T-helper 1 cell treated with Interleukin-12 subunit alpha and Interleukin-12 subunit beta and Interleukin-4 antibody, amounts not matched to agents 30 μg/mL and 1 μg/mL, for 36 hours (primary cell): ENCODE results near the gene LCN15.
"Not testable (repeated sequence)": the region's sequence is repeated elsewhere in the genome, so short reads cannot be mapped to it uniquely, and the experiment has no call there.

Experiments used
- H3K27ac Mint-ChIP-seq: one replicate; pipeline ENCODE4 v1.8.0; 2021; ENCODE audit warnings: mild to moderate bottlenecking, mixed read lengths
- H3K27me3 Mint-ChIP-seq: one replicate; pipeline ENCODE4 v1.8.0; 2021; ENCODE audit warnings: low read depth, mixed read lengths
- H3K36me3 Mint-ChIP-seq: one replicate; pipeline ENCODE4 v1.8.0; 2021; ENCODE audit warnings: low read depth, mixed read lengths
- H3K4me1 Mint-ChIP-seq: one replicate; pipeline ENCODE4 v1.8.0; 2021; ENCODE audit warnings: low read depth, mixed read lengths
- H3K4me3 Mint-ChIP-seq: one replicate; pipeline ENCODE4 v1.8.0; 2021; ENCODE audit warnings: mild to moderate bottlenecking, moderate library complexity, mixed read lengths
- H3K9me3 Mint-ChIP-seq: one replicate; pipeline ENCODE4 v1.8.0; 2021; ENCODE audit warnings: mixed read lengths

LCN15 gene

DNA sequence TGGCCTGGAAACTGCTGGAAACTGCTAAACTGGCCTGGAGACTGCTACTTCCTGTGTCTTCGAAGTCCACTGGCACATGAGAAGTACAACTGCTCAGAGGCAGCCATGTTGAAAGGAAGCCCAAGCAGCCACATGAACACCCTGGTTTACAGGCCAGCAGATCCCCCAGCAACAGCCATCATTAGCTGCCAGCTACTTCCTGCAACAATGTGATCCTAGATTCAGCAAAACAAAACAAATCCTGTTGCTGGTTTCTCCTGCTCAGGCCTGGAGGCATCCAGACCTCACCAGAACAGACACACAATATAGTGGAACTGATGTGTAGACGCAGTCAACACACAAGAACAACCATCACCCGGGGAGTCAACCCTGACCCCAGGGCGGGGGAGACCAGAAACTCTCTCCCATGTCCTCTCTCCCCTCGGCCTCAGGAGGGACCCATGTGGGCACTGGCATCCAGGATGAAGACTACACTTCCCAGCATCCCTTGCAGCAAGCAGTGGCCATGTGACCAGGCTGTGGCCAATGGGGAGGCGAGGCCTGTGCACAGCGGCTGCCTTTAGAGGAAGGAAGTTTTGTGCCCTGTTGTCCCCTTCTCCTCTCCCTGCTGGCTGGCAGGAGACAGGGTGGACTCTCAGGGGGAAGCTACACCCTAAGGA lies 9.2 kb upstream of the LCN15 start:
- no peaks in the 10 kb centered on the region for H3K4me1 Mint-ChIP-seq
- H3K27ac Mint-ChIP-seq, result no peak overlapping the region
- peaks cover 10% of the 10 kb centered on the region for H3K9me3 Mint-ChIP-seq
- H3K27me3 Mint-ChIP-seq, result peaks cover 12% of the 10 kb centered on the region
- no peak overlapping the region for H3K4me3 Mint-ChIP-seq
- H3K36me3 Mint-ChIP-seq, result no peaks in the 10 kb centered on the region

DNA sequence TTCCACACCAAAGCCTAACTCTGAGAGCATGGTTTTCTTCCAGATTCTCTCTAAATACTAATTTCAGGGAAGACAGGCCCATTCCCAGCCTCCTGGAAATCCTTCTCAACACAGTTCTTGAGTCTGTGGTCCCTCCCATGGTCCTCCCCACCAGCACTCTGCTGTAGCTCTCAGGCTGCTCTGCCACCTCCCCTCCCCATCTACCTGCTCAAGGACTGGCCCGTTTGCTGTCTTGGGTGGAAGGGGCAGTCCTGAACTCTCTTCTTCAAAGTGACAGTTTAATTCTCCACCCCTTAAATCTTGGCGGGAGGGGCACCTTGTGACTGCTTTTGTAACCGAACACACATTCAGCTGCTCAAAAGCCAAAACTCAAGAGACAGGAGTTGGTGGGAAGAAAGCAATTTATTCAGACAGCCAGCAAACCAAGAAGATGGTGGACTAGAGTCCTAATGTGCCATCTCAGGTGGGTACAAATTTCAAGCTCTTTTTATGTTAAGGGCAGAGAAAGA lies 7.6 kb upstream of the LCN15 start:
- Mint-ChIP-seq H3K27ac (no peak overlapping the region), H3K4me1 (peaks cover under 1% of the 10 kb centered on the region), H3K9me3 (peaks cover 10% of the 10 kb centered on the region), H3K27me3 (peaks cover 6% of the 10 kb centered on the region), H3K4me3 (no peak overlapping the region), H3K36me3 (no peaks in the 10 kb centered on the region)

DNA sequence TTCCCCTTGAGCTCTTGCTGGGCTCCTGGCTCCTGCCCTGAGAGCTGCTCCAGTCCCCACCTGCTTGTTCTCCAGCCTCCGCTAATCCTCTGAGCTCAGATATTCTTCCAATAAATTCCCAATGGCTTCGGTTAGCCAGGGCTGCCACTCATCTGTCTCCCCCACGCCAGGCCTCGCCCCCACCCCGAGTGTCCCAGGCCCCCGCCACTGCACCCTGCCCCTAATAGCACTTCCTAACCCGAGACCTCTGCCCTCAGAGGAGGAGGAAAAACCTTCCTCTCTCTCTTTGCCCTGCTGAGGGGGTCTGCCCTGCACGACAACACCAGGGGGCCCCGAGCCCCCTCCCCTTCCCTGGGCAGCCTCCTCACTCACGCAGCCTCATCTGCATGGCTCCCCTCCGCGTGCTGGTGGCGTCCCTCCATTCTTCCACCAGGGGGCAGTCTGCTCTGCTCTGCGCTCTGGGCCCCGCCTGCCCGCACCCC lies 5.4 kb upstream of the LCN15 start:
- Mint-ChIP-seq H3K4me1 (peaks cover 7% of the 10 kb centered on the region), H3K4me3 (no peak overlapping the region), H3K27ac (no peak overlapping the region), H3K27me3 (peaks cover 4% of the 10 kb centered on the region), H3K9me3 (peaks cover 10% of the 10 kb centered on the region), H3K36me3 (no peaks in the 10 kb centered on the region)

DNA sequence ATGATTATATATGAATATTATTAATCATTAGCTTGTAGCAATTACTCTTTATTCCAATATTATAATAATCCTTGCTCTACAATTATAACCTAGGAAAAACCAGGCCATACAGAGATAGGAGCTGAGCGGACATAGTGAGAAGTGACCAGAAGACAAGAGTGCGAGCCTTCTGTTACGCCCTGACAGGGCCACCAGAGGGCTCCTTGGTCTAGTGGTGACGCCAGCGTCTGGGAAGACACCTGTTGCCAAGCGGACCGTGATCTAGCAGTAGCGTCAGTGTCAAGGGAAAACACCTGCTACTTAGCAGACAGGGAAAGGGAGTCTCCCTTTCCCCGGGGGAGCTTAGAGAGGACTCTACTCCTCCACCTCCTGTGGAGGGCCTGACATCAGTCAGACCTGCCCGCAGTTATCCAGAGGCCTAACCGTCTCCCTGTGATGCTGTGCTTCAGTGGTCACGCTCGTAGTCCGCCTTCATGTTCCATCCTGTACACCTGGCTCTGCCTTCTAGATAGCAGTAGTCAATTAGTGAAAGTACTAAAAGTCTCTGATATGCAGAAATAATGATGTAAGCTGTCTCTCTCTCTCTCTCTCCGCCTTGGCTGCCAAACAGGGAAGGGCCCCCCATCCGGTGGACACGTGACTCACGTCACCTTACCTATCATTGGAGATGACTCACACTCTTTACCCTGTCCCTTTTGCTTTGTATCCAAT lies 2.2 kb upstream of the LCN15 start:
- not testable (repeated sequence) for H3K36me3 Mint-ChIP-seq, H3K9me3 Mint-ChIP-seq, H3K27me3 Mint-ChIP-seq, H3K4me1 Mint-ChIP-seq, H3K27ac Mint-ChIP-seq, H3K4me3 Mint-ChIP-seq

DNA sequence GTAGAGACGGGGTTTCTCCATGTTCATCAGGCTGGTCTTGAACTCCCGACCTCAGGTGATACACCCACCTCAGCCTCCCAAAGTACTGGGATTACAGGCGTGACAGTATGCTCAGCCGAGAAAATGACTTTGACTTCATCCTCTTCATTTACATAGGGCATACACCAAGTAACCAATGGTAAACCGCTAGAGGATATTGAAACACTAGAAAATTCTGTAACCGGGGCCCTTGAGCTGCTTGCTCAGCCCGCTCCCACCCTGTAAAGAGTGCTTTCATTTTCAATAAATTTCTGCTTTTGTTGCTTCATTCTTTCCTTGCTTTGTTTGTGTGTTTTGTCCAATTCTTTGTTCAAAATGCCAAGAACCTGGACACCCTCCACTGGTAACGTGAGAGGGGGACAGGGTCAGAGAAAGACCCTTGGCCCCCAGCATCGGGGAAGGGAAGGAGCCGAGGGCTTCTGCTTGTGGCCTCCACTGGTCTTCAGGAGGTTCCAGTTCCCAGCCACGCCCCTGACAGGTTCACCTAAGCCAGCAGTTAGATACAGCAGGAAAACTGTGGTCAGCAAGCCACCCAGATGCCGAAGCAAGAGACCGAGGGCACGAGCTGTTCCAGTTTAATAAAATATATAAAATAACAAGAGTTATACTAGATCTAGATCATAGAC lies 1.6 kb upstream of the LCN15 start:
- not testable (repeated sequence) for H3K36me3 Mint-ChIP-seq, H3K9me3 Mint-ChIP-seq, H3K4me1 Mint-ChIP-seq, H3K27ac Mint-ChIP-seq, H3K27me3 Mint-ChIP-seq, H3K4me3 Mint-ChIP-seq

DNA sequence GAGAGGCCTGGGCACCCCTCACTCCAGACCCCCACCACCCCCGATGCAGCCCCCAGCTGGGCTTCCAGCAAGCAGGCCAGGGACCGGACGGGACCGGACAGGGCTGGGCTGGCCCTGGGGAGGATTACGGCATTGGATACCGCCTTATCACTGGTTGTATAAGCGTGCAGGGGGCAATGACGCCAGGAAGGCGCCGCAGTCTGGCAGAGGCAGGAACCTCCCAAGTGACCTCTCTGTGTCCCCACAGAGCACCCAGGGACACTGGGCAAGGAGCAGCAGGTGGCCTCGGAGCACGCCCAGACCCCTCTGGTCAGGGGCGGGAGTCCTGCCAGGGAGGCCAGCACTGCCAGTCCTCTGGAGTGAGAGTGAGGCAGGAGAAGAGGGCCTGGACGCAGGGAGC lies 723 bp upstream of the LCN15 start:
- Mint-ChIP-seq H3K4me3 (no peak overlapping the region), H3K36me3 (no peaks in the 10 kb centered on the region), H3K27ac (no peak overlapping the region), H3K9me3 (no peaks in the 10 kb centered on the region), H3K27me3 (peaks cover 4% of the 10 kb centered on the region), H3K4me1 (peaks cover 7% of the 10 kb centered on the region)

DNA sequence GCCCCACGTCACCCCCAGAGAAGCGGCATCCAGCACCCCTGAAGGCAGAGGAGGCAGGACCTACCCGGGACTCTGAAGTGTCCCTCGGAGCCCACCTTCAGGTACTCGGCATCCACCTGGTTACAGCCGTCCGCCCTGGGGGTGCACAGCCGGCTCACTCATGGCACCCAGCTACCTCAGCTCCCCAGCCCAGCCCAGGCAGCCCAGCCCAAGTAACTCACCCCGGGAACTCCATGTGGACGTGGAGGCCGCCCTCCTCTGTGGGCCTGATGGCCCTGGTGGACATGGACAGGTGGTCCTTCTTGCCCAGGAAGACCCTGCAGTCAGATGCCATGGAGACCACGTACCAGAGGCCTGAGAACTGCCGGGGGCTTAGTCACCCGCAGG lies 676 bp downstream of the LCN15 start:
- no peak overlapping the region for H3K4me3 Mint-ChIP-seq
- peaks cover 4% of the 10 kb centered on the region for H3K27me3 Mint-ChIP-seq
- H3K9me3 Mint-ChIP-seq, result no peaks in the 10 kb centered on the region
- no peaks in the 10 kb centered on the region for H3K36me3 Mint-ChIP-seq
- H3K4me1 Mint-ChIP-seq, result peaks cover 7% of the 10 kb centered on the region
- H3K27ac Mint-ChIP-seq, result no peak overlapping the region

DNA sequence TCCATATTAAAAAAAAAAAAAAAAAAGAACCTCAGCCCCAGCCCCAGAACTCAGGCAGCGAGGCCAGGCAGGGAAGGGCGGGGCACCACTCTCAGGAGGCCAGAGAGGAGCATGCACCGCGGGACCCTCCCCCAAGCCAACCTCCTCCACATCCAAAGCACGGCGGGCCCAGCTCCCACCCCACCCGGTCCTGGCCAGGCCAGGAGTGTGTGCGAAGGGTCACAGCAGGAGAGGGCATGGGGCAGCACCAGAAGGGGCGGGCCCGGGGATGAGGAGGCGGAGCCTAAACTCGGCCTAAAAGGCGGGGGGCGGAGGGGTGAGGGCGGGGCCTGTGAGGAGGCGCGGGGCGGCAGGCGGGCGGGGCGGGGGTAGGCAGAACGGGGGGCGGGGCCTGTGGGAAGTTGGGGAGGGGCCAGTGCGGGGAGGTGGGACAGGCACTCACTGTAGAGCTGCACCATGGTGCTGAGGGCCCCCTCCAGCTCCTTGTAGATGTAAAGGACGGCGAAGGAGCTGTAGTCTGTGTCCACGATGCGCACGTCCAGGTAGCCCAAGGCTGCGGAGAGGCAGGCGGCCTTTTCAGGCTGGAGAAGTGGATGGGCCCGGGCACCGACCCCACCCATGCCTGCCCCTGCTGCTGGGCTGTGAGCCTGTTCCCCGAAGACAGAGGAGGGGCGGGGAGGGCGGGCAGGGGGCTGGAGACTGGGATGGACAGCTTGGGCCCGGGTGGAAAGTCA lies 1.2 kb downstream of the LCN15 start:
- Mint-ChIP-seq H3K36me3 (no peaks in the 10 kb centered on the region), H3K27ac (no peak overlapping the region), H3K27me3 (peaks cover 4% of the 10 kb centered on the region), H3K4me1 (peaks cover 7% of the 10 kb centered on the region), H3K9me3 (no peaks in the 10 kb centered on the region), H3K4me3 (no peak overlapping the region)

DNA sequence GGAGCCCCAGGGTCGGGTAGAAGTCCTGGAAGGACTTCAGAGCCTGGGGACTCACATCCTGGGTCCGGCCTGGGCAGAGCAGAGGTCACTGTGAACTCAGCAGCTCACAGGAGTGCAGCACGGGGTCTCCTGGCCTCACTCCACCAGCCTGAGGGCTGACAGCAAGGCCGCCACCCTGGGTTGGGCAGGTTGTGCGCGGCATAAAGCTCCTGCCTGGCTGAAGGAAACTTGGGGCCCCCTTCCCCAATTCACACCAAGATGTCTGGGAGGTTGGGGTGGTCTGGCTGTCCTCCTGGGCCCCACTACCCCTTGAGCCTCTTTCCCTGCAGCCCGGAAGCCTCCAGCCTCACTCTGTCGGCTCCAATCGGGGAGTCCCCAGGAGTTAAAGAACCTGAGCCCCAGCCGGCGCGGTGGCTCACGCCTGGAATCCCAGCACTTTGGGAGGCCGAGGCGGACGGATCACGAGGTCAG lies 2.1 kb downstream of the LCN15 start:
- Mint-ChIP-seq H3K4me1 (peaks cover 7% of the 10 kb centered on the region), H3K27me3 (no peaks in the 10 kb centered on the region), H3K27ac (no peak overlapping the region), H3K36me3 (no peaks in the 10 kb centered on the region), H3K4me3 (no peak overlapping the region), H3K9me3 (no peaks in the 10 kb centered on the region)

DNA sequence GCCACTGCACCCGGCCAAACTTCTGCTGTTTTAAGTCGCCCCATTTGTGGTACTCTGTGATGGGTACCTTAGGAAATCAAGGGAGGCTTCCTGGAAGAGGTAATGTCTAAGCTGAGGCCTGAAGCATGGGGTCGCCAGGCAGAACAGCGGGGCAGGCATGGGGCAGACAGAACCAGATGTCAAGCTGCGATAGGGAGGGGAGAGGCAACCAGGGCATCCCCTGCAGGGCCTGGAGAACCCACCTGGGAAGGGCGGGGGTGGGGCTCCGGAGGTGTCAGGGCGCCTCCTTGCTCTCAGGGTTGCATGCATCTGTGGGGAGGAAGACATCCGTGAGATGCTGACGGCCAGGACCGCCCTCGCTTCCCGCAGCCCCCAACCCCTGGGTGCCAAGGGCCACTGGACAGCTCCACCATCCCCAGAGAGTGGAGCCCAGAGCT lies 2.8 kb downstream of the LCN15 start:
- H3K27me3 Mint-ChIP-seq, result no peaks in the 10 kb centered on the region
- peaks cover 1% of the 10 kb centered on the region for H3K9me3 Mint-ChIP-seq
- no peak overlapping the region for H3K27ac Mint-ChIP-seq
- H3K4me3 Mint-ChIP-seq, result no peak overlapping the region
- H3K36me3 Mint-ChIP-seq, result no peaks in the 10 kb centered on the region
- H3K4me1 Mint-ChIP-seq, result peaks cover 2% of the 10 kb centered on the region

DNA sequence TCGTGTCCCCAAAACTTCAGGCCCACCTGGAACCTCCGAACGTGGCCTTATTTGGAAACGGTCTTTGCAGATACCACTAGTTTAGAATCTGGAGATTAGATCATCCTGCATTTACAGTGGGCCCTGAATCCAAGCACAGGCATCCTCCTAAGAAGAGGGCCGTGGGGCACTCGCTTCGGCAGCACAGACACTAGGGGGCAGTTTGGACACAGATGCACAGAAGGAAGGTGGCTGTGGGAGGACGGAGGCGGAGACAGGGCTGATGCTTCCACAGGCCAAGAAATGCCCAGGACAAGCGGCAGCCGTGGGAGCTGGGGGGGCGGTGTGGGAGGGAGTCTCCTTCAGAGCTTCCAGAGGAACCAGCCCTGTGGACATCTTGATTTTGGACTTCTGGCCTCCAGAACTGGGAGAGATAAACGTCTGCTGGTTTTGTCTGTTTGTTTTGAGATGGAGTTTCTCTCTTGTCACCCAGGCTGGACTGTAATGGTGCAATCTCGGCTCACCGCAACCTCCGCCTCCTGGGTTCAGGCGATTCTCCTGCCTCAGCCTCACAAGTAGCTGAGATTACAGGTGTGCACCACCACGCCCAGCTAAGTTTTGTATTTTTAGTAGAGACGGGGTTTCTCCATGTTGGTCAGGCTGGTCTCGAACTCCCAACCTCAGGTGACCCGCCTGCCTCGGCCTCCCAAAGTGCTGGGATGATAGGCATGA lies 3.3 kb downstream of the LCN15 start:
- H3K27ac Mint-ChIP-seq, H3K4me1 Mint-ChIP-seq, H3K36me3 Mint-ChIP-seq, H3K9me3 Mint-ChIP-seq, H3K4me3 Mint-ChIP-seq, H3K27me3 Mint-ChIP-seq: not testable (repeated sequence)

DNA sequence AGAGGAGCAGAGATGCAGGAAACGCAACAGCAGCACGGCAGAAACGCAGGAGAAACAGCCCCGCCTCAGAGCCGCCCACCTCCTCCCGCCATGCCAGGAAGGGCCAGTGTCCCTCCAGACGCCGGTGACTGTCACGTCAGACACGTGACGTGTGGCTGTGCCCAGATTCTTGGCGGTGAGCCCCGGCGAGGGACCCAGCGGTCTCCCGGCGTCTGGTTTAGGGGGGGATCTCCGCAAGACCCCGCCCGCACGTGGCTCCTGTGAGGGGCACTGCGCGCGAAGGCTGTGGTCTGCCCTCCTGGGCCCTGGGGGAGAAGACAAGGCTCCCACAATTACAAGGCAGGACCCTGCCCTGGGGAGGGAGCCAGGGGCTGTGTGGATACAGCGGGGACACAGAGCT lies 3.9 kb downstream of the LCN15 start:
- Mint-ChIP-seq H3K4me1 (no peaks in the 10 kb centered on the region), H3K27me3 (no peaks in the 10 kb centered on the region), H3K9me3 (peaks cover 13% of the 10 kb centered on the region), H3K27ac (no peak overlapping the region), H3K36me3 (peaks cover 3% of the 10 kb centered on the region), H3K4me3 (no peak overlapping the region)

DNA sequence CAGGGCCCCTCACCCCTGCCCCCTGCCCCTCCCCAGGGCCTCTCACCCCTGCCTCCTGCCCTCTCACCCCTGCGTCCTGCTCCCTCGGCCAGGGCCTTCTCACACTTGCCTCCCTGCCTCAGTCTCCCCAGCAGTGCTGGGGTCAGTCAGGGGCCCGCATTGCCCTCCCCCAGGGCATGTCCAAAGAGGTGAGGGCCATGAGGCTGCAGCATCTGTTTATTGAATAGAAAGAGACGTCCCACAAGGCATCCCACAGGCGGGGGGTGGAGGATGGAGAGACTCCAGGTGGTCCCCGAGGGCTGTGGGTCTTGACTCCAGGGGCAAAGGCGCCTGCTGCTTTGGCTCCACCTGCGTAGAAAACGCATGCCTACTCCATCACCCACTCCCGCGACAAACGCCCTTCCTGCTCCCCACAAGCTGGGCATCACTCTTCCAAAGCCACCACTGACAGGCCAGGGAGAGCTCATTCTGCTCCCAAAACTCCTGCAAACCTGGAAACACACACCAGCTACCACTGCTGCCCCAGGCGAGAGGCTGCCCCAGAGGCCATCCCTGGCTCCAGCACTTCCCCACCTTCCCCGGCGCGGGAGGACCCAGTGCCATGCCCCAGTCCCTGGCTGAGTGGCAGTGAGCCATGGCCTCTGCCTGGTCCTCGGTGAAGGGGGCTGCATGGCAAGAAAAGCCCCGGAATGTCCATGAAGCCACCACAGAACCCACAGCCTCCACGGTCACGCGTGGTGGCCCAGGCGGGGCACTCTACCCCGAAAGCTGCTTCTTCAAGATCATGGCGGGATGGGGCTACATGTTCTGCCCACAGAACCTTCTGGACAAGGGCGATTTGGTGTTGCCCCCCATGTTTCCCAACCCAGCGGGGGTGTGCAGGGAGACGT lies 4.6 kb downstream of the LCN15 start:
- H3K4me1 Mint-ChIP-seq, result no peaks in the 10 kb centered on the region
- no peak overlapping the region for H3K4me3 Mint-ChIP-seq
- peaks cover 3% of the 10 kb centered on the region for H3K36me3 Mint-ChIP-seq
- H3K27me3 Mint-ChIP-seq, result no peaks in the 10 kb centered on the region
- H3K9me3 Mint-ChIP-seq, result peaks cover 15% of the 10 kb centered on the region
- no peak overlapping the region for H3K27ac Mint-ChIP-seq
